ENCODE results near the gene OSBPL5.

OSBPL5 gene

GRCh38 chr11:3096909-3097530 is 68.1 kb downstream of the OSBPL5 start:
- Histone ChIP-seq H3K4me3 (replicated peaks; ENCODE audit: low read depth, low read length) (no peak overlapping the region), H3K27me3 (replicated peaks; ENCODE audit: control insufficient read depth, insufficient read depth, low read length) (no peaks in the 10 kb centered on the region), H3K36me3 (ENCODE audit: control insufficient read depth, insufficient read depth, low read length) (no peaks in the 10 kb centered on the region)
- no peak for TF ChIP-seq CTCF (IDR thresholded peaks at IDR 0.05; ENCODE audit: insufficient read depth, low read length, poor library complexity, severe bottlenecking)
- no peak for DNase-seq (ENCODE audit: extremely low read depth, insufficient read length)

DNA sequence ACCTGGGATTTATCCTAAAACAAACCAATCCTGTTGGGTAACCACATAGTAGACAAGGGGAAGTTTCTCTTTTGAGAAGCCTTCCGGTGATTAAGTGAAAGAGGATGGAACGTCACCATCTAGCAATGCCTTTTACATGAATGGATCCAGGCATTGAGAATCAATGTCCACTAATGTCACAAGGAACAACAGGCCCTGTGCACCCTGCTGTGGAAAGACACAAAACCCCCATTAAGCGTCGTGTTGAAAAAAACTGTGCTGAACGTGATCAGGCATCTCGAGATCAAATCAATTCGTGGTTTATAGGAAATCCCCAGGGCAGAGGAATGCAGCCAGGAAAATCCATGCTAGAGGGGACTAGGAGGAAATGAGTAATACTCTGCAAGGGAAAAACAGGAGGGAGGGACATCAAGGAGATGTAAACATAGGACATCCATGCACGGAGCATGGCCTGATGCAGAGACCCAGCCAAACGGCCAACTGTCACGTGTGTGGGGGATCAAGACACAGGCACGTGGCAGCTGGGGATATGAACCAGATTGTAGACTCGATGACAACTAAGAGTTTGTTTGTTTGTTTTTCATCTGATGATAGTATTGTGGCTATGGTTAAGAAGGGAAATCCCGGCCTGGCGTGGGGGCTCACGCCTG is 69.3 kb downstream of the OSBPL5 start:
- no peak overlapping the region for H3K4me3 ChIP-seq (replicated peaks; ENCODE audit: low read depth, low read length)
- TF ChIP-seq CTCF (IDR thresholded peaks at IDR 0.05; ENCODE audit: insufficient read depth, low read length, poor library complexity, severe bottlenecking), result no peak
- H3K27me3 ChIP-seq (replicated peaks; ENCODE audit: control insufficient read depth, insufficient read depth, low read length), result no peaks in the 10 kb centered on the region
- DNase-seq (ENCODE audit: extremely low read depth, insufficient read length), result no peak
- no peaks in the 10 kb centered on the region for H3K36me3 ChIP-seq (ENCODE audit: control insufficient read depth, insufficient read depth, low read length)

GRCh38 chr11:3094223-3094824 is 70.8 kb downstream of the OSBPL5 start:
- no peak for DNase-seq (ENCODE audit: extremely low read depth, insufficient read length)
- H3K27me3 ChIP-seq (replicated peaks; ENCODE audit: control insufficient read depth, insufficient read depth, low read length), result no peaks in the 10 kb centered on the region
- H3K4me3 ChIP-seq (replicated peaks; ENCODE audit: low read depth, low read length), result no peak overlapping the region
- no peak for TF ChIP-seq CTCF (IDR thresholded peaks at IDR 0.05; ENCODE audit: insufficient read depth, low read length, poor library complexity, severe bottlenecking)
- no peaks in the 10 kb centered on the region for H3K36me3 ChIP-seq (ENCODE audit: control insufficient read depth, insufficient read depth, low read length)

DNA sequence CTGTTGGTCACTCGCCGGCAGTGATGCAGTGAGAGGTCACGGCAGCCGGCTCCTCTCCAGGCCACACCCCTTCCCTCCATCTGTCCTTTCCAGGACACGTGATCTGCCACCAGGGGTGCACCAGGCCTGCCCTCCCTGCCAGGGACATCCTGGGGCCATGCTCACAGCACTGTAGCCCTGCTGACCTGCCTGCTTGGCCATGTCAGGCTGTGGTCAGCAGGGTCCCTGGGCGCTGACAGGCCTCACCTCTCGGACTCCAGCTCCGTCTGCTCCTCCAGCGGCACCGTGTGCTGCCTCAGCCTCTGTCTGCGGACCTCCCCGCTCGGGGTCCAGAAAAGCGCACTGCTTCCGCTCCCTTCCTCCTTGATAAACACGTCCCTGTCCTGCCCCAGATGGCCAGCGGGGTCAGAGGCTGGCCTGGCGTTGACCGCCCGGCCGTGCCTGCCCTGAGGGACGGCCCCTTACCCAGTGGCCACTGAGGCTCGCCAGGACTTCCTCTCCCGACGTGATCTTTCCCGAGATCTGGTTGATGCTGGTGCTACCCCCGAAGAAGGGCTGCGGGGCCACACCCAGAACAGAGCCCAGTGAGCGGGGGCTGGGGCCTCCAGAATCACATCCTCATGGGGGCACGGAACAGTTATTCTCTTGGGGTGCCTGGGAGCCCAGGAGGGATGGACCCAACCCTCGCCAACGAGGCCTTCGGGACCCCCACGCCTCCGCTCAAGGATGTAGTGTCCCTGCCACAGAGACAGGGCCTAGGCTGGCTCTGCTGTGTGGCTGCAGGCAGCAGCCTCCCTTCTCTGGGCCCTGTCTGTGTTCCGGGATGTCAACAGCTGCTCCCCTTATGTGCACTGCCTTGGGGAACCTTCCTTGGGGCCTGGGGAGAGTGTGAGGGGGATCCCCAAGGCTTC is 71.6 kb downstream of the OSBPL5 start:
- Histone ChIP-seq H3K27me3 (replicated peaks; ENCODE audit: control insufficient read depth, insufficient read depth, low read length) (no peaks in the 10 kb centered on the region), H3K4me3 (replicated peaks; ENCODE audit: low read depth, low read length) (no peak overlapping the region), H3K36me3 (ENCODE audit: control insufficient read depth, insufficient read depth, low read length) (no peaks in the 10 kb centered on the region)
- TF ChIP-seq CTCF (IDR thresholded peaks at IDR 0.05; ENCODE audit: insufficient read depth, low read length, poor library complexity, severe bottlenecking), result no peak
- no peak for DNase-seq (ENCODE audit: extremely low read depth, insufficient read length)

DNA sequence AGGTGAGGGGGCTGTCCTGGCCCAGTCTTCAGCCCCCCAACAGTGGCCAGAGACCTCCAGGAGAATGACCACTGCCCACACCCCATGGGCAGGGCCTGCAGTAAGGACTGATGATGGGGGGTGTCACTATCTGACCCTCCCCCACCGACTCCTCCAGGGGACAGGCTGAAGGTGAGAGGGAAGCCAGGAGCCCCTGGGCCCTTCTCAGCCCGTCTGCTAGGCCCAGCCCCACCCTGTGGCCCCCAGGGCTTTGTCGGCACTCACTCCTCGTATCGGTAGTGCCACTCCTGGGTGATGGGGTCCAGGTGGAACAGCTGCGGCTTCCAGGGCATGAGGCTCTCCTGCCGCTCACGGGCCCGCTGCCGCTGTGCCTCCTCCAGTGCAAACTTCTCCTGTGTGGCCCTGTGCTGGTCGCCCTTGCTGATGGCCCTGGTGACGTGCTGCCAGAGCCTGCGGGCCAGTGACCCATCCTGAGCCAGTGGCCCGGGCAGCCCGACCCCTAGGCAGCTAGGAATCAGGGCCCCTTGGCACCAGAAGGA is 72.4 kb downstream of the OSBPL5 start:
- TF ChIP-seq CTCF (IDR thresholded peaks at IDR 0.05; ENCODE audit: insufficient read depth, low read length, poor library complexity, severe bottlenecking), result no peak
- DNase-seq (ENCODE audit: extremely low read depth, insufficient read length), result no peak
- no peak overlapping the region for H3K4me3 ChIP-seq (replicated peaks; ENCODE audit: low read depth, low read length)
- H3K36me3 ChIP-seq (ENCODE audit: control insufficient read depth, insufficient read depth, low read length), result no peaks in the 10 kb centered on the region
- no peaks in the 10 kb centered on the region for H3K27me3 ChIP-seq (replicated peaks; ENCODE audit: control insufficient read depth, insufficient read depth, low read length)

All from GM06990 (cell line).